ENCODE results near the gene SLC19A1.

SLC19A1 gene

GRCh38 chr21:45488931-45489721 lies 53.1 kb downstream of the SLC19A1 start:
- no peak for DNase-seq

- DNase-seq = no peak
Observed at GRCh38 chr21:45487891-45488600, 54.2 kb downstream of the SLC19A1 start.

GRCh38 chr21:45487161-45487806 lies 55.0 kb downstream of the SLC19A1 start:
- no peak for DNase-seq

GRCh38 chr21:45486443-45487160 lies 55.6 kb downstream of the SLC19A1 start:
- DNase-seq = no peak

GRCh38 chr21:45485686-45486442 lies 56.4 kb downstream of the SLC19A1 start:
- no peak for DNase-seq

GRCh38 chr21:45484318-45484717 lies 57.9 kb downstream of the SLC19A1 start:
- no peak for DNase-seq

- no peak for DNase-seq
Observed at GRCh38 chr21:45482899-45483821, 59.1 kb downstream of the SLC19A1 start.

- no peak for DNase-seq
Observed at GRCh38 chr21:45481977-45482898, 60.0 kb downstream of the SLC19A1 start.

- DNase-seq = no peak
Observed at GRCh38 chr21:45481566-45481965, 60.7 kb downstream of the SLC19A1 start.

- DNase-seq = no peak
Observed at GRCh38 chr21:45480701-45481500, 61.3 kb downstream of the SLC19A1 start.

- DNase-seq = no peak
Observed at GRCh38 chr21:45479691-45480675, 62.3 kb downstream of the SLC19A1 start.

- DNase-seq = no peak
Observed at GRCh38 chr21:45478816-45479669, 63.2 kb downstream of the SLC19A1 start.

GRCh38 chr21:45478115-45478801 lies 64.0 kb downstream of the SLC19A1 start:
- peak; percentile 65 for DNase-seq

- DNase-seq = no peak
Observed at GRCh38 chr21:45477176-45478114, 64.8 kb downstream of the SLC19A1 start.

GRCh38 chr21:45476582-45476981 lies 65.7 kb downstream of the SLC19A1 start:
- DNase-seq = no peak

Measured in DMS53 (cell line).